Measurements from ENCODE around the gene GDF10. TPM values are rescaled to one million over a fixed set of nuclear protein-coding genes. Genes with fewer than 3 reads are reported as not detected.

Gene GDF10
- total RNA-seq, 1 donor from 2014 or later: not detected

- intact Hi-C loops (cut with micrococcal nuclease): no loop called here
These were observed 50.0 kb downstream of the GDF10 start for GRCh38 chr10:47349941-47350371.

GRCh38 chr10:47350671-47351640 is 51.0 kb downstream of the GDF10 start:
- intact Hi-C loops (cut with micrococcal nuclease): no loop called here

- intact Hi-C loops (cut with micrococcal nuclease): no loop called here
These were observed 52.2 kb downstream of the GDF10 start for GRCh38 chr10:47351899-47352815.

GRCh38 chr10:47353351-47353750 is 53.4 kb downstream of the GDF10 start:
- intact Hi-C loops (cut with micrococcal nuclease): no loop called here

- intact Hi-C loops (cut with micrococcal nuclease): no loop called here
These were observed 54.2 kb downstream of the GDF10 start for GRCh38 chr10:47354165-47354564.

- intact Hi-C loops (cut with micrococcal nuclease): no loop called here
These were observed 54.9 kb downstream of the GDF10 start for GRCh38 chr10:47354900-47355299.

- intact Hi-C loops (cut with micrococcal nuclease): no loop called here
These were observed 56.7 kb downstream of the GDF10 start for GRCh38 chr10:47356708-47357107.

- intact Hi-C loops (cut with micrococcal nuclease): no loop called here
These were observed 57.2 kb downstream of the GDF10 start for GRCh38 chr10:47357131-47357582.

GRCh38 chr10:47357911-47358310 is 57.9 kb downstream of the GDF10 start:
- intact Hi-C loops (cut with micrococcal nuclease): no loop called here

- intact Hi-C loops (cut with micrococcal nuclease): no loop called here
These were observed 58.5 kb downstream of the GDF10 start for GRCh38 chr10:47358457-47358856.

- intact Hi-C loops (cut with micrococcal nuclease): no loop called here
These were observed 59.1 kb downstream of the GDF10 start for GRCh38 chr10:47359101-47359500.

GRCh38 chr10:47359626-47360418 is 59.8 kb downstream of the GDF10 start:
- intact Hi-C loops (cut with micrococcal nuclease): no loop called here

- intact Hi-C loops (cut with micrococcal nuclease): no loop called here
These were observed 60.5 kb downstream of the GDF10 start for GRCh38 chr10:47360419-47361040.

GRCh38 chr10:47361293-47361692 is 61.3 kb downstream of the GDF10 start:
- intact Hi-C loops (cut with micrococcal nuclease): no loop called here

GRCh38 chr10:47362199-47362598 is 62.2 kb downstream of the GDF10 start:
- intact Hi-C loops (cut with micrococcal nuclease): no loop called here

Other genes with a start within 250 kb of the GDF10 start
- gene GDF2, start 22.3 kb downstream of the GDF10 start, total RNA-seq: not detected in 2 replicates
- not detected in 2 replicates for gene RBP3, start 48.2 kb downstream of the GDF10 start, total RNA-seq
- 0.93 and 1.3 TPM in 2 replicates for gene ZNF488, start 84.1 kb downstream of the GDF10 start, total RNA-seq
- gene ANXA8, start 183.9 kb downstream of the GDF10 start, total RNA-seq: 5.8 and 6.0 TPM in 2 replicates
- not detected in 2 replicates for gene FAM25G, start 191.5 kb downstream of the GDF10 start, total RNA-seq
- gene AGAP9, start 223.4 kb downstream of the GDF10 start, total RNA-seq: 16.1 and 18.2 TPM in 2 replicates

All from T-helper 2 cell treated with Interferon-gamma antibody and Interleukin-4, amounts not matched to agents 100 ng/mL and 5 ng/mL, for 36 hours (primary cell).